Measurements from ENCODE around the gene GRIK5. TPM values are rescaled to one million over a fixed set of nuclear protein-coding genes. Genes with fewer than 3 reads are reported as not detected.

The GRIK5 gene
- total RNA-seq, 6 experiments from 2014 or later: 0.15 to 0.42 (median 0.17) TPM; not detected in 2

DNA sequence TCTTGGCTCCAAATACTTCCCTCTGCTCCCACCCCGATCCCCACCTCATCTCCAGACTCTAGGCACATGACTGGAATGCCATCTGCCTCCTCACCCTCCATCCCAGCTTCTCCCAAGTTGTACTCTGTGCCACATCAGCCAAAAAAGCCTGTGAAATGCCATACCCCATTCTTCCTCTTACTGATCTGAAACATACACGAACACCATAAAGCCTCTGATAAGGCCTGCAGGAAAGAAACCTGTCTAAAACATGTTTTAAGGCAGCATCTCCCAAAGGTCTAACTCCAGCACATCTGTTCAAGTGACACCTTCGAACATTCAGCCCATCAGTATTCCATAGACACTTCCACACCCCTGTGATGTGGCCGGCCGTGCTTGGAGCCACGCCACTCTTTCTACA is 5.6 kb downstream of the GRIK5 start:
- H3K9me3 ChIP-seq: no peaks in the 10 kb centered on the region
- no peak overlapping the region for H3K27ac ChIP-seq
- 57% methylated on average over 5 of the region's 6 CpGs for WGBS (ENCODE audit: insufficient coverage, low coverage, low lambda C conversion rate, missing lambda C conversion rate)
- intact Hi-C loops (cut with DNase I): no loop called here
- H3K27me3 ChIP-seq: no peaks in the 10 kb centered on the region
- DNase-seq (no peak), ATAC-seq (no peak)
- no peak overlapping the region for H3K4me3 ChIP-seq
- no peaks in the 10 kb centered on the region for H3K36me3 ChIP-seq
- TF ChIP-seq, protein P1, sequence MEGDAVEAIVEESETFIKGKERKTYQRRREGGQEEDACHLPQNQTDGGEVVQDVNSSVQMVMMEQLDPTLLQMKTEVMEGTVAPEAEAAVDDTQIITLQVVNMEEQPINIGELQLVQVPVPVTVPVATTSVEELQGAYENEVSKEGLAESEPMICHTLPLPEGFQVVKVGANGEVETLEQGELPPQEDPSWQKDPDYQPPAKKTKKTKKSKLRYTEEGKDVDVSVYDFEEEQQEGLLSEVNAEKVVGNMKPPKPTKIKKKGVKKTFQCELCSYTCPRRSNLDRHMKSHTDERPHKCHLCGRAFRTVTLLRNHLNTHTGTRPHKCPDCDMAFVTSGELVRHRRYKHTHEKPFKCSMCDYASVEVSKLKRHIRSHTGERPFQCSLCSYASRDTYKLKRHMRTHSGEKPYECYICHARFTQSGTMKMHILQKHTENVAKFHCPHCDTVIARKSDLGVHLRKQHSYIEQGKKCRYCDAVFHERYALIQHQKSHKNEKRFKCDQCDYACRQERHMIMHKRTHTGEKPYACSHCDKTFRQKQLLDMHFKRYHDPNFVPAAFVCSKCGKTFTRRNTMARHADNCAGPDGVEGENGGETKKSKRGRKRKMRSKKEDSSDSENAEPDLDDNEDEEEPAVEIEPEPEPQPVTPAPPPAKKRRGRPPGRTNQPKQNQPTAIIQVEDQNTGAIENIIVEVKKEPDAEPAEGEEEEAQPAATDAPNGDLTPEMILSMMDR (IDR thresholded peaks at IDR 0.05): no peak
- TF ChIP-seq POLR2A (IDR thresholded peaks at IDR 0.05): no peak
- no peaks in the 10 kb centered on the region for H3K4me1 ChIP-seq

DNA sequence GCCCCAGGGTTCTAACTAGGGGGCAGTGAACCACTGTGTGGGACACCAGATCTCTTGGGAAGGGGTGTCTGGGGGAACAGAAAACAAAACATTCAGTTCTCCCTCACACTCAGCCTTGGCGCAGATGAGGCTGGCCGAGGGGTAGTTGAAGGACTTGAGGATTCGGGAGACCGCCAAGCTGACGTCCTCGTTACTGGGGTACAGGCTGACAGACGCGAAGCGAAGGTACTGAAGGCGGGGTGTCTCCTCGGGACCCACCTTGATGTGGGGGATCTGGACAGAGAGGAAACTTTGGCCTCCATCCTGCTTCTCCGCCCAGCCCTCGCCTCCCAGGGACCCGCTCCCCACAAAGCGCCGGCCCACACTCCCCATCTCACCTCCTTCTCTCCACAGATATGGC is 7.6 kb downstream of the GRIK5 start:
- ATAC-seq: no peak
- WGBS (ENCODE audit: insufficient coverage, low coverage, low lambda C conversion rate, missing lambda C conversion rate): 98% methylated on average over 13 of the region's 16 CpGs
- DNase-seq: no peak
- Histone ChIP-seq H3K27ac (no peak overlapping the region), H3K27me3 (no peaks in the 10 kb centered on the region), H3K4me1 (no peaks in the 10 kb centered on the region), H3K4me3 (no peak overlapping the region), H3K9me3 (no peaks in the 10 kb centered on the region), H3K36me3 (no peaks in the 10 kb centered on the region)
- intact Hi-C loops (cut with DNase I): no loop called here
- TF ChIP-seq POLR2A (IDR thresholded peaks at IDR 0.05): no peak
- TF ChIP-seq, protein P1 (IDR thresholded peaks at IDR 0.05): no peak

DNA sequence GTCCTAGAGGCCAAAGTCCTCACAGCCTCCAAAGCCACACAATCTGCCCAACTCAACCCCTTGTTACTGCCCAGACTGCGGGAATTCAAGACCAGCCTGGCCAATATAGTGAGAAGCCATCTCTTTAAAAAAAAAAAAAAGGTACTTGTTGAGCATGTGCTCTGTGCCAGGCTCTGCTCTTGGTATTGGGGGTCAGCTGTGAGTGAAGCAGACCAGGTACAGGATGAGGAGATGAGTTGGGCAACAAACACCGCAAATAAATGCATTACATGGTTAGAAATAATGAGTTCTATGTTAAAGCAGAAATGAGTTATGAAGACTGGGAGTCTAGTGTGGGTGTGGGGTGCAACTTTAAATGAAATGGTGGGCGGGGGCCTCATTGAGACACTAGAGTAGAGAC is 9.9 kb downstream of the GRIK5 start:
- intact Hi-C loops (cut with DNase I): no loop called here
- no peak overlapping the region for H3K27ac ChIP-seq
- TF ChIP-seq POLR2A (IDR thresholded peaks at IDR 0.05): no peak
- no peaks in the 10 kb centered on the region for H3K36me3 ChIP-seq
- ATAC-seq (no peak), DNase-seq (no peak)
- no peaks in the 10 kb centered on the region for H3K4me1 ChIP-seq
- H3K4me3 ChIP-seq: no peak overlapping the region
- WGBS (ENCODE audit: insufficient coverage, low coverage, low lambda C conversion rate, missing lambda C conversion rate): 74% methylated on average over 3 of the region's 3 CpGs
- no peaks in the 10 kb centered on the region for H3K27me3 ChIP-seq
- H3K9me3 ChIP-seq: no peaks in the 10 kb centered on the region

DNA sequence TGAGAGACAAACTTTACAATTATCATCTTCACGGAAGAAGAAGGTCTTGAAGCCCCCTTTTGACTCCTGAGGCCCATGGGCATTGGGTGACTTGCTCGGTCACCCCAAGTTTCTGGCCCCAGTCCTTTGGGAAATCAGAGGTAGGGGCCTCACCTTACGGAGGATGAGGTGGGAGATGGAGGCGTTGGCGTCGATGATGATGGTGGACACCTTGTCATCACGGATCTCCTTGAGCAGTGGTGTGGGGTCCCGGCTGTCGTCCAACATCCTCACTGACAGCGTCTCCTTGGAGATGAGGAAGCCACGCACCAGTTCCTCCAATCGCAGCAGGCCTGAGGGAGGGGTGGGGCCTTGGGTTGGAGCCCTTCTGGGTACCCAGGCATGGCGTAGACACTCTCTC is 10.8 kb downstream of the GRIK5 start:
- DNase-seq: no peak
- Histone ChIP-seq H3K36me3 (no peaks in the 10 kb centered on the region), H3K27ac (no peak overlapping the region), H3K4me3 (no peak overlapping the region), H3K27me3 (no peaks in the 10 kb centered on the region), H3K9me3 (no peaks in the 10 kb centered on the region), H3K4me1 (no peaks in the 10 kb centered on the region)
- intact Hi-C loops (cut with DNase I): no loop called here
- TF ChIP-seq, protein P1 (IDR thresholded peaks at IDR 0.05): no peak
- no peak for TF ChIP-seq POLR2A (IDR thresholded peaks at IDR 0.05)
- WGBS (ENCODE audit: insufficient coverage, low coverage, low lambda C conversion rate, missing lambda C conversion rate): 91% methylated on average over 6 of the region's 13 CpGs
- no peak for ATAC-seq

DNA sequence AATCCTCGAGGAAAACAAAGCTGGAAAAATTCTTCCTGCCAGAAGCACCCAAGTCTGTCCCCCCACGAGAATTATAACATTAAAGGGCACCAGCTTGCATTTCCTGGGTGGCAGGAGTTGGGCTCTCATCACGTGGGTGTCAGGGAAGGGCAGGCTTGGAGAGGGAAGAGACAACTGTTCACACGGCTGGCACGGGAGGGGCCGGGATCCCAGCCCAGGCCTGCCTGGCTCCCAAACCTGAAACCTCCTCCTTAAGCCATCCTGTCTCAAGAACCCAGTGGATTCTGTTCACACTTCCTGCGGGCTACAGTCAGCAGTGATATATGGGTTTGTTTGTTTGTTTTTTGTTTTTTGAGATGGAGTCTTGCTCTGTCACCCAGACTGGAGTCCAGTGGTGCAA is 12.2 kb downstream of the GRIK5 start:
- H3K27me3 ChIP-seq: no peaks in the 10 kb centered on the region
- no peak overlapping the region for H3K27ac ChIP-seq
- DNase-seq (no peak), ATAC-seq (no peak)
- H3K36me3 ChIP-seq: no peaks in the 10 kb centered on the region
- TF ChIP-seq, protein P1 (IDR thresholded peaks at IDR 0.05): no peak
- TF ChIP-seq POLR2A (IDR thresholded peaks at IDR 0.05): no peak
- no peaks in the 10 kb centered on the region for H3K4me1 ChIP-seq
- no peak overlapping the region for H3K4me3 ChIP-seq
- H3K9me3 ChIP-seq: no peaks in the 10 kb centered on the region
- WGBS (ENCODE audit: insufficient coverage, low coverage, low lambda C conversion rate, missing lambda C conversion rate): 56% methylated on average over 7 of the region's 7 CpGs
- intact Hi-C loops (cut with DNase I): no loop called here

Data from right lobe of liver (tissue), 6 donors.